Right hindlimb (tissue), 1 donor: Measurements from ENCODE around the gene DUSP28.
"Not testable (repeated sequence)": the region's sequence is repeated elsewhere in the genome, so short reads cannot be mapped to it uniquely, and the experiment has no call there.

Source experiments
- DNase-seq: peaks from one replicate; pipeline ENCODE4 v3.0.0-alpha.2; 2018

Gene DUSP28

GRCh38 chr2:240560084-240560479 is at the start of gene DUSP28:
Gene DUSP28, plus strand, starts transcription at chr2:240560357. Its CDS starts 328 bp downstream, at chr2:240560685.
- peak; percentile 90 for DNase-seq

- no peak for DNase-seq
Measured at GRCh38 chr2:240510513-240511210, 49.5 kb upstream of the DUSP28 start.

GRCh38 chr2:240511351-240512108 is 48.6 kb upstream of the DUSP28 start:
- DNase-seq, result no peak

GRCh38 chr2:240512109-240512485 is 48.1 kb upstream of the DUSP28 start:
- no peak for DNase-seq

GRCh38 chr2:240512666-240513535 is 47.3 kb upstream of the DUSP28 start:
- DNase-seq, result no peak

- DNase-seq, result peak; percentile 77
Measured at GRCh38 chr2:240513549-240514287, 46.4 kb upstream of the DUSP28 start.

GRCh38 chr2:240514631-240515030 is 45.5 kb upstream of the DUSP28 start:
- no peak for DNase-seq

- no peak for DNase-seq
Measured at GRCh38 chr2:240517342-240517741, 42.8 kb upstream of the DUSP28 start.

- no peak for DNase-seq
Measured at GRCh38 chr2:240518981-240519380, 41.2 kb upstream of the DUSP28 start.

GRCh38 chr2:240519396-240520129 is 40.6 kb upstream of the DUSP28 start:
- peak; percentile 43 for DNase-seq

- DNase-seq, result no peak
Measured at GRCh38 chr2:240520130-240520973, 39.8 kb upstream of the DUSP28 start.

- DNase-seq, result no peak
Measured at GRCh38 chr2:240520974-240521350, 39.2 kb upstream of the DUSP28 start.

- not testable (repeated sequence) for DNase-seq
Measured at GRCh38 chr2:240521885-240522284, 38.3 kb upstream of the DUSP28 start.

- DNase-seq, result no peak
Measured at GRCh38 chr2:240522406-240522805, 37.8 kb upstream of the DUSP28 start.

GRCh38 chr2:240523451-240524281 is 36.5 kb upstream of the DUSP28 start:
- DNase-seq, result no peak

GRCh38 chr2:240524963-240525718 is 35.0 kb upstream of the DUSP28 start:
- no peak for DNase-seq

- DNase-seq, result no peak
Measured at GRCh38 chr2:240525802-240526201, 34.4 kb upstream of the DUSP28 start.

GRCh38 chr2:240526521-240526920 is 33.6 kb upstream of the DUSP28 start:
- no peak for DNase-seq

- no peak for DNase-seq
Measured at GRCh38 chr2:240527153-240527750, 32.9 kb upstream of the DUSP28 start.
